ENCODE measurements around the gene UBE2D1.

- no peak for TF ChIP-seq CTCF (conservative IDR thresholded peaks at IDR 0.05 in 1 of 2, IDR thresholded peaks at IDR 0.05 in 1 of 2; ENCODE audit: low read depth in 1 of 2, low read length in 2 of 2)
- no peak for TF ChIP-seq EZH2 (IDR thresholded peaks at IDR 0.05; ENCODE audit: low read length, missing control alignments)
Measured at GRCh38 chr10:58350023-58350422, 15.2 kb downstream of the UBE2D1 start.

Measured in fibroblast of lung (primary cell).